HepG2 (cell line): ENCODE measurements around the gene GLI3. TPM values are rescaled to one million over a fixed set of nuclear protein-coding genes. Genes with fewer than 3 reads are reported as not detected.

Source experiments
- ATAC-seq: fragments of 200-7000 bp; cut with Tn5 transposase; 3 replicates; pipeline ENCODE4 v1.9.1; 2020; ENCODE audit warnings: mild to moderate bottlenecking, moderate library complexity
- BruUV-seq: library from RNA; stranded (reverse); fragments of 400-500 nt; replicated peaks from 2 replicates; lab custom pipeline; 2021; lab: Mats Ljungman, UMichigan
- CTCF ChIA-PET: fragments of 300-600 bp; formaldehyde crosslinking; extraction: SDS; loops from one replicate; lab custom pipeline; 2021; ENCODE audit warnings: low total read pairs, inconsistent platforms, low intra/inter-chr PET ratio; lab: Yijun Ruan, JAX
- POLR2A ChIA-PET: fragments of 350-600 bp; sonication (Branson Sonifier 250); formaldehyde crosslinking; loops from one replicate; lab custom pipeline; 2020; ENCODE audit warnings: antibody characterized with exemption, inconsistent platforms; lab: Yijun Ruan, JAX
- DNase-seq: peaks from one replicate; pipeline ENCODE4 v3.0.0-alpha.2; 2015; ENCODE audit warnings: low spot score
- FAIRE-seq: peaks from 3 replicates; lab custom pipeline; 2011; peaks lifted over from hg19 to GRCh38; lab: Jason Lieb, UNC
- H2AFZ ChIP-seq: one replicate; pipeline ENCODE4 v1.6.1; 2011; ENCODE audit warnings: low read length, inconsistent platforms
- H3K27ac ChIP-seq: fragments of 300-600 bp; 3 replicates; pipeline ENCODE4 v1.8.0; 2011; ENCODE audit warnings: mixed run types, mild to moderate bottlenecking, mixed read lengths, low read length, inconsistent platforms; ENCODE audit not compliant: insufficient read depth; ENCODE audit errors: extremely low read length
- H3K27me3 ChIP-seq, 2 experiments: fragments of 200-600 bp in 1 of 2; 2 replicates in 1 of 2; 3 replicates in 1 of 2; pipeline versions ENCODE4 v1.6.0 to v1.8.0; 2011; ENCODE audit warnings: low read length in 2 of 2, mild to moderate bottlenecking in 2 of 2, moderate library complexity in 2 of 2, inconsistent platforms in 1 of 2; ENCODE audit not compliant: insufficient read depth in 2 of 2, control insufficient read depth in 1 of 2
- H3K36me3 ChIP-seq, 2 experiments: fragments of 200-600 bp in 1 of 2; replicated peaks in 1 of 2; 2 replicates in 1 of 2; 3 replicates in 1 of 2; pipeline versions ENCODE4 v1.5.1 to v1.8.0; 2011; ENCODE audit warnings: low read length in 2 of 2, inconsistent platforms in 1 of 2; ENCODE audit not compliant: insufficient read depth in 2 of 2, control insufficient read depth in 1 of 2
- H3K4me1 ChIP-seq: 2 replicates; pipeline ENCODE4 v1.5.1; 2012; ENCODE audit warnings: low read length, inconsistent platforms; ENCODE audit not compliant: insufficient read depth
- H3K4me2 ChIP-seq: 2 replicates; pipeline ENCODE4 v1.6.0; 2011; ENCODE audit warnings: low read depth, low read length, inconsistent platforms
- H3K4me3 ChIP-seq, 3 experiments: fragments of 200-600 bp in 1 of 3; sonication (generic), shearing (Covaris generic) in 1 of 3; replicated peaks in 1 of 3; 2 replicates each; pipeline ENCODE4 v1.5.1; 2011 to 2016; ENCODE audit warnings: low read length in 3 of 3, inconsistent platforms in 2 of 3, low read depth in 2 of 3, mild to moderate bottlenecking in 2 of 3, control low read depth in 1 of 3, mixed read lengths in 1 of 3; ENCODE audit not compliant: insufficient read depth in 1 of 3
- H3K79me2 ChIP-seq: one replicate; pipeline ENCODE4 v1.6.1; 2011; ENCODE audit warnings: low read length, inconsistent platforms; ENCODE audit not compliant: insufficient read depth
- H3K9ac ChIP-seq: 2 replicates; pipeline ENCODE4 v1.6.0; 2011; ENCODE audit warnings: mild to moderate bottlenecking, low read depth, low read length, inconsistent platforms; ENCODE audit not compliant: insufficient read depth
- H3K9me3 ChIP-seq: 2 replicates; pipeline ENCODE4 v1.5.1; 2012; ENCODE audit warnings: mild to moderate bottlenecking, low read length
- H4K20me1 ChIP-seq: 2 replicates; pipeline ENCODE4 v1.6.0; 2011; ENCODE audit warnings: inconsistent platforms, mild to moderate bottlenecking, low read length, moderate library complexity; ENCODE audit not compliant: insufficient read depth
- ARNTL ChIP-seq: sonication (generic); formaldehyde crosslinking; IDR thresholded peaks from 2 replicates; pipeline ENCODE4 v1.4.0; 2020; ENCODE audit warnings: mild to moderate bottlenecking, missing genetic modification reagents
- HOXA3 ChIP-seq: sonication (generic); formaldehyde crosslinking; IDR thresholded peaks from 2 replicates; pipeline ENCODE4 v1.5.0; 2020; ENCODE audit warnings: missing genetic modification reagents
- MIER3 ChIP-seq: IDR thresholded peaks from 2 replicates; pipeline ENCODE4 v1.6.1; 2016; ENCODE audit warnings: missing compliant biosample characterization, borderline replicate concordance
- MTA1 ChIP-seq: sonication (generic); formaldehyde crosslinking; IDR thresholded peaks from 2 replicates; pipeline ENCODE4 v1.4.0; 2020; ENCODE audit warnings: missing genetic modification reagents, mild to moderate bottlenecking, borderline replicate concordance
- POLR2AphosphoS2 ChIP-seq: IDR thresholded peaks from 2 replicates; pipeline ENCODE4 v1.6.1; 2011; ENCODE audit warnings: low read depth, low read length, improper control_type of control experiment
- SNAPC2 ChIP-seq: sonication (generic); formaldehyde crosslinking; IDR thresholded peaks from 2 replicates; pipeline ENCODE4 v1.8.1; 2022; ENCODE audit warnings: mild to moderate bottlenecking, missing genetic modification reagents
- TCF7L2 ChIP-seq: IDR thresholded peaks from 2 replicates; pipeline ENCODE4 v1.6.1; 2011; ENCODE audit warnings: mild to moderate bottlenecking, low read depth, low read length, moderate library complexity
- TEAD2 ChIP-seq: sonication (generic); formaldehyde crosslinking; IDR thresholded peaks from 2 replicates; pipeline ENCODE4 v1.9.0; 2021; ENCODE audit warnings: missing genetic modification reagents
- ZFP90 ChIP-seq: sonication (generic); formaldehyde crosslinking; IDR thresholded peaks from 2 replicates; pipeline ENCODE4 v1.8.0; 2022; ENCODE audit warnings: missing genetic modification reagents, mild to moderate bottlenecking, inconsistent platforms, borderline replicate concordance
- ZNF33B ChIP-seq: sonication (generic); formaldehyde crosslinking; IDR thresholded peaks from 2 replicates; pipeline ENCODE4 v1.5.1; 2020; ENCODE audit warnings: mild to moderate bottlenecking, missing genetic modification reagents
- ZNF772 ChIP-seq: sonication (generic); formaldehyde crosslinking; IDR thresholded peaks from 2 replicates; pipeline ENCODE4 v1.5.0; 2020; ENCODE audit warnings: mild to moderate bottlenecking, missing genetic modification reagents
- WGBS: methylation state at CpG from one replicate; pipeline ENCODE4 v1.1.6; 2017; ENCODE audit warnings: low lambda C conversion rate; 5-methylcytosine and 5-hydroxymethylcytosine counted together
- in situ Hi-C: cut with HindIII; loops from 2 replicates; pipeline ENCODE4 v1.10.0; 2017; ENCODE audit warnings: low pct_unique_long_range_greater_than_20kb; ENCODE audit not compliant: extremely low pct_ligation_motif_present
- intact Hi-C: fragments of 100-400 bp; cut with micrococcal nuclease; formaldehyde crosslinking; loops from one replicate; pipeline ENCODE4 v1.10.0; 2022; ENCODE audit not compliant: unreplicated experiment
- polyA plus RNA-seq, 8 experiments: library from polyadenylated mRNA; depleted of rRNA in 3 of 8; stranded (reverse) in 7 of 8; unstranded in 1 of 8; fragments of >200 nt; fragmentation: Illumina TruSeq in 4 of 8; extraction: Trizol in 4 of 8; gene quantifications; 2 replicates each; pipeline versions ENCODE4 v1.2.1 to v1.2.3, GENCODE V29; 2011 to 2016; ENCODE audit warnings: low read depth in 4 of 8, missing spikeins in 1 of 8, mixed read lengths in 1 of 8; ENCODE audit not compliant: insufficient read depth in 1 of 8
- total RNA-seq, 5 experiments: library from RNA; depleted of rRNA; stranded (reverse); fragments of >200 nt; fragmentation: Illumina TruSeq; extraction: Trizol; gene quantifications; 2 replicates each; pipeline ENCODE4 v1.2.3, GENCODE V29; 2016; ENCODE audit warnings: low read depth in 1 of 5
- TF ChIP-seq, protein P1 (sequence below): IDR thresholded peaks from 2 replicates; pipeline ENCODE4 v1.6.1; 2016; ENCODE audit warnings: missing compliant biosample characterization, missing genetic modification reagents, borderline replicate concordance
- TF ChIP-seq, protein P2 (sequence below): sonication (generic); formaldehyde crosslinking; IDR thresholded peaks from 2 replicates; pipeline ENCODE4 v1.9.0; 2021; ENCODE audit warnings: missing genetic modification reagents, mild to moderate bottlenecking, borderline replicate concordance

Gene GLI3
- total and polyA plus RNA-seq, 2 of the 13 experiments (the other 11 are each of a cell fraction or from before 2014, with no cell fraction given): not detected

DNA sequence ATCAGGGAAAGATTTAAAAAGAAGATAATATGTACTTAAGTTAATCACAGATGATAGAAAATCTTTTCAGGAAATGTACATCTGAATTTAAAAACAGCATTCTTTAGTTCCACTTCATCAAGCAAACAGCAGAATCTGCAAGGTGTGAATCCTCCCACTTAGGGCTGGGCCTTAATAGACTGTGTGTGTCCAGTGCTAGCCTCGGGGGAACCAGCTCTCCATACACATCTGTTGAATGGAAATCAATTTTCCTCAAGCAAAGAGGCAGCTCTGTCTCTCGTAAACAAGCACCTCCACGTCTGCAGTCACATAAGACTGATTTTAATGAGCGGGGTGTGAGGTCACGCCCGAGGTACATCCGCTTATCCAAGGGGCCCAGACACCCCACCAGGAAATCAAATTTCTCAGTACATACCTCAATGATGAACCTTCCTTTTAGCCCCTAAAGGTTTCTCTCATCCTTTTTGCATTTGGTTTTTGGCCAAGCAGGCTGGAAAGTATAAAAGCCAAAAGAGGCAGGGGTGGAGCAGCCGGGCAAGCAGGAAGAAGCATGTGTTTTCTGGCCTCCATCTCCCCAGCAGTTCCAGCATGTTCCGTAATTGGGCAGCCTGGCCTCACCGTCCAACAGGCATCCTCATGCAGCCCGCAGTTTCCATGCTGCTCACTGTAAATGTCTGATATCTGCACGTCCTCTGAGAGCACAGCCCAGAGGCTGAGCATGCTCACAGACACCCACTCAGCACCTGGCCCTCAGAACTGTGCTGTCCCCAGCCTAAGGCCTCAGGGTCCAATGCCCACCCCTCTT is 131.3 kb downstream of the GLI3 start:
- H3K4me3 ChIP-seq: no peak overlapping the region
- no peak overlapping the region for H2AFZ ChIP-seq
- peaks cover 0 to 34% of the 10 kb centered on the region in 2 experiments; a peak in 3 of 5 replicates for H3K27me3 ChIP-seq
- no peak overlapping the region for H3K27ac ChIP-seq
- no peaks in the 10 kb centered on the region for H4K20me1 ChIP-seq
- ATAC-seq (no peak), DNase-seq (no peak), FAIRE-seq (no peak)
- no peaks in the 10 kb centered on the region for H3K4me1 ChIP-seq
- no TSS peak for BruUV-seq
- in situ Hi-C loops (no loop called here), intact Hi-C loops (no loop called here)
- H3K79me2 ChIP-seq: no peaks in the 10 kb centered on the region
- ChIA-PET CTCF (no interaction called here), POLR2A (no interaction called here)
- WGBS: 6% methylated on average over 9 of the region's 12 CpGs
- H3K4me2 ChIP-seq: no peak overlapping the region
- H3K36me3 ChIP-seq: no peaks in the 10 kb centered on the region
- TF ChIP-seq MIER3 (CRISPR knock-in tag) (no peak), TEAD2 (CRISPR knock-in tag) (no peak), ZNF772 (CRISPR knock-in tag) (no peak), TCF7L2 (no peak), ZFP90 (CRISPR knock-in tag) (no peak), ARNTL (no peak), SNAPC2 (CRISPR knock-in tag) (no peak), POLR2AphosphoS2 (no peak), HOXA3 (CRISPR knock-in tag) (no peak), MTA1 (no peak), ZNF33B (CRISPR knock-in tag) (no peak)
- TF ChIP-seq, protein P1, sequence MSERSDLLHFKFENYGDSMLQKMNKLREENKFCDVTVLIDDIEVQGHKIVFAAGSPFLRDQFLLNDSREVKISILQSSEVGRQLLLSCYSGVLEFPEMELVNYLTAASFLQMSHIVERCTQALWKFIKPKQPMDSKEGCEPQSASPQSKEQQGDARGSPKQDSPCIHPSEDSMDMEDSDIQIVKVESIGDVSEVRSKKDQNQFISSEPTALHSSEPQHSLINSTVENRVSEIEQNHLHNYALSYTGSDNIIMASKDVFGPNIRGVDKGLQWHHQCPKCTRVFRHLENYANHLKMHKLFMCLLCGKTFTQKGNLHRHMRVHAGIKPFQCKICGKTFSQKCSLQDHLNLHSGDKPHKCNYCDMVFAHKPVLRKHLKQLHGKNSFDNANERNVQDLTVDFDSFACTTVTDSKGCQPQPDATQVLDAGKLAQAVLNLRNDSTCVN (CRISPR knock-in tag): no peak
- TF ChIP-seq, protein P2, sequence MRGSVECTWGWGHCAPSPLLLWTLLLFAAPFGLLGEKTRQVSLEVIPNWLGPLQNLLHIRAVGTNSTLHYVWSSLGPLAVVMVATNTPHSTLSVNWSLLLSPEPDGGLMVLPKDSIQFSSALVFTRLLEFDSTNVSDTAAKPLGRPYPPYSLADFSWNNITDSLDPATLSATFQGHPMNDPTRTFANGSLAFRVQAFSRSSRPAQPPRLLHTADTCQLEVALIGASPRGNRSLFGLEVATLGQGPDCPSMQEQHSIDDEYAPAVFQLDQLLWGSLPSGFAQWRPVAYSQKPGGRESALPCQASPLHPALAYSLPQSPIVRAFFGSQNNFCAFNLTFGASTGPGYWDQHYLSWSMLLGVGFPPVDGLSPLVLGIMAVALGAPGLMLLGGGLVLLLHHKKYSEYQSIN: no peak
- no peak overlapping the region for H3K9ac ChIP-seq
- no peaks in the 10 kb centered on the region for H3K9me3 ChIP-seq
